Occipital lobe (tissue), 2 donors: ENCODE measurements around the gene TRAF3. TPM values are rescaled to one million over a fixed set of nuclear protein-coding genes. Genes with fewer than 3 reads are reported as not detected.

Source experiments
- DNase-seq: peaks from one replicate; lab custom pipeline; 2025; lab: John Stamatoyannopoulos, UW
- total RNA-seq: library from RNA; depleted of rRNA; stranded (reverse); fragments of >200 nt; gene quantifications from one replicate; pipeline ENCODE4 v1.2.3, GENCODE V29; 2014

Gene TRAF3
- total RNA-seq, 1 donor from 2014 or later: 20.1 TPM

DNA sequence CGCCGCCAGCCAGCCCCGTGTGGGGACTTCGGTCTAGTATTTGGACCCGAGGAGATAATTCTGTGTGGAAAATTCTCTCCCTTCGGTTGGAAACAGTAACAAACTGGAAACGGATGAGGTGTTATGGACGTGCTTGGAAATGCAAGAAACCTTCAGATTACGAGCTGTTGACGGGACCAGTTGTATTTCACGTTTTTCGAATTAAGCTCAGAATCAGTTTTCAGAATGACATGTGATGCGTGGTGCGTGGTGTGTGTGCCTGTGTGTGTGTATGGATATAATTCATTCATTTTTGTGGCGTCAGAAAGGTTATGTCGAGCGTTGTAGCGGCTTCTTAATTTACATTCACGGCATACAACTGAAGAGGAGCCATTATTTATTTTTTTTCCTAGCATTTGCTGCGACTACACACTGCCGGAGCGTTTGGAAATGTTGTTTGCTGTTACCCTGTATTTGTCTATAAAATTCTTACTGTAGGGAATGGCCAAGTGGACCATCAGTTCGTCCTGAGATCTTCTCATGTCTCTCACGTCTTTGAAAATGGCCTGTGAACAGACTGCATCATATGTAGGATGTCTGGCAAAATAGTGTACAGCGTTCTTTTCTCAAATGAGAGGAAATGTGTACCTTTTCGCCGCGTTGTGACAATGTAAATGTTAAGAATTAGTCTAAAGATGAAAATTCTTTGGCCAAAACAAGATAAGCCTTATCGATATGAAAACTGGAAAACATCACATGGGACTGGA, 1.3 kb downstream of the TRAF3 start:
- no peak for DNase-seq

- no peak for DNase-seq
These were observed 1.8 kb downstream of the TRAF3 start for GRCh38 chr14:102779084-102779462.

DNA sequence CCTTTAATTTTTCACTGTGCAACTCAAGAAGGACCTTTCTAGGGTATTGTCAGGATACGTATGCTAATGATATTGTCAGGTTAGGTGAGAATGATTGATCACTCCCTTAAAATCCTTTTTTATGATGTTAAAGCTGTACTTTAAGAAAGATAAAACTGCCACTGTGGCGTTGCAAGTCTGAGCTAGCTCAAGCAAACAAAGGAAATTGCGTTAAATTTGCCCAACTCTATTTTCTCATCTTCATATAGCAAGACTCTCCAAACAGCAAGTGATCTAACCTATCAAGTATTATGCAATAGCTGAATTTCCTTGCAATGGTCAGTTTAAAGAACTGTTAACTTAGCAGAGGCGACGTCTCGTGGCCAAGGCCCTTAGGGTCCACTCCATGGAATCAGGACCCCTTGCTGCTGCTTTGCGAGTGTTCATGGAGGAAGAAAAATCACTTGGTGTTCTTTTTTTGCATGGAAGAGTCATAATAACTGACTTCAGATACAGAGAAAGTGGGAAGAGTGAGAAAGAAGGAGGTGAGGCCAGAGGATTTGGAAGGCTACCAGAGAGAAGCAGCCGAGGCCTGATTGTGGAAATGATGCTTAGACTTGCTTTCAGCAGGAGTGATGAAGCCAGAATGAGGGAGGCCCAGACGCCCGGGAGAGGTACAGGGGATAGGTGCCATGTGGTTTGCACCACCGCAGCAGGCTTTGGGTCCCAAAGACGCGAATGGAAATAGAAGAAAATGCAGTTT, 2.5 kb downstream of the TRAF3 start:
- DNase-seq: no peak

- no peak for DNase-seq
These were observed 3.8 kb downstream of the TRAF3 start for GRCh38 chr14:102781063-102781462.

- DNase-seq: no peak
These were observed 5.7 kb downstream of the TRAF3 start for GRCh38 chr14:102782974-102783373.

DNA sequence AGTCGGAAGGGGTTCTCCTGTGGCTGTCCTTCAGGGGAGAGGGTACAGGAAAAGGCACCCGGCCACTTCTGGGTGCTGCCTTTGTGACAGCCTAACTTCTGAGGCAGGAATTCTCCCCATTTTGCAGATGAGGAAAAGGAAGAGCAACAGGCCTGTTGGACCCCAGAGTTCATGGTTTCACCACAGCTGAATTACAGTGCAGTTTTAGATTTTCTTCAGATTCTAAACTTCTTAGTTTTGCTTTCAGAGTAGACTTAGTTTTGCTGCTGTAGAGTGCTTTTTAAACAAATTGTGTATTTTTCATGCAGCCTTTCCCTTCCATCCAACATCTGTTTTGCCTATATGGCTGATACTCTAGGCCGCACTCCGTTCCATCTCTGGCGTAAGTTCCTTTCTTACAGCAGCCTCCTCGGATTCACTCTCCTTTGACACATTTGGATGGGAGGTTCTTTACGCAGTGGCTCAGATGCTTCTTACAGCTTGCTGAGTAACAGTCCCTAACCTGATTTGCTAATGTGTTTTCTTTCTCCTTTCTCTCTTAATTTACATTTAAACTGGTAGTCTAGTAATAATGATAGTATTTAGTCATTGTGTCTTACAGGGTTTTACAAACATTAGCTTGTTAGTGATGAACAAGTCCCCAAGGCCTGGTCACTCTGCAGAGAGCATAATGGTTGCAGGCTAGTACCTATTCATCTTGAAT, 7.8 kb downstream of the TRAF3 start:
- DNase-seq: no peak

GRCh38 chr14:102785595-102785963, 8.3 kb downstream of the TRAF3 start:
- DNase-seq: no peak

DNA sequence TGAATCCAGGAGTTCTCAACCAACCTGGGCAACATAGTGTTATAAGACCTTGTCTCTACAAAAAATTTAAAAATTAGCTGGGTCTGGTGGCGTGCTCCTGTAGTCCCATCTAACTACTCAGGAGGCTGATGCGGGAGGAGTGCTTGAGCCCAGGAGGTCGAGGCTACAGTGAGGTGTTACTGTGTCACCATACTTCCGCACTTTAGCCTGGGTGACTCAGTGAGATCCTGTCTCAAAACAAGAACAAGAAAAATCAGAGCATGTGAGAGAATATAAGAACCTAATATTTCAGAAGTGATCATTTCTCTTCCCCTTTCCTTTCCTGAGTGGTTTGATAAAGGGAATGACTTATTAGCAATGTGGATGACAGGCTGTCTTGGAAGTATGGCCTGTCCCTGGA, 9.5 kb downstream of the TRAF3 start:
- no peak for DNase-seq

GRCh38 chr14:102789349-102789748, 12.1 kb downstream of the TRAF3 start:
- no peak for DNase-seq

DNA sequence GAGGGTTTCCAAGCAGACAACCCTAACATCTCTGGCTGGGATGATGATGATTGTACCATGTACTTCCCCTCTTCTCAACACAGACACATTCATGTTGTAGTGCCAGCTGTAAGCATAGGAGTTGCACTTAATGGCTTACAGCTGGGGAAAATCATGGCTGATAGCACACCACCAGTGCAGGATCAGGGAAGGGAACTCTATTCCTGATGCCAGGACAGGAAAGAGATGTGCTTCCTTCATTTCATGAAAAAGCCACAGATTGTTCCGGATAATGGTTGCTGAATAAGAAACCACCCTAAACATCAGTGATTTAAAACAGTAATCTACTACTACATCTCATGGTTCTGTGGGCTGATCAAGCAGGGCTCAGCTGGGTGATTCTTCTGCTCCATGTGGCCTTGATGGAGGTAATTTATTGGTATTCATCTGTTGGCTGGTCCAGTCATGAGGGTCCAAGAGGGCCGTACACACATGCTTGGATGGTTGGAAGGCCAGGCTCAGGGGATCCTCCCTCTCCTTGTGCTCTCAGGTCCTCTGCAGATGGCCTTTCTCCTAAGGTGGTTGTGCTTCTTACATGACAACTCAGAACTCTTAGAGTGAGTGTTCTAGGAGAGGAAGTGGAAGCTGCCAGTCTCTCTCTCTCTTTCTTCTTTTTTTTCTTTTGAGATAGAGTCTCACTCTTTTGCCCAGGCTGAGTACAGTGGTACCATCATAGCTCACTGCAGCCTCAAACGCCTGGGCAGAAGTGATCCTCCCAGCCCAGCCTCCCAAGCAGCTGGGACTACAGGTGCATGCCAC, 16.5 kb downstream of the TRAF3 start:
- no peak for DNase-seq

- DNase-seq: no peak
These were observed 18.0 kb downstream of the TRAF3 start for GRCh38 chr14:102795060-102795925.

DNA sequence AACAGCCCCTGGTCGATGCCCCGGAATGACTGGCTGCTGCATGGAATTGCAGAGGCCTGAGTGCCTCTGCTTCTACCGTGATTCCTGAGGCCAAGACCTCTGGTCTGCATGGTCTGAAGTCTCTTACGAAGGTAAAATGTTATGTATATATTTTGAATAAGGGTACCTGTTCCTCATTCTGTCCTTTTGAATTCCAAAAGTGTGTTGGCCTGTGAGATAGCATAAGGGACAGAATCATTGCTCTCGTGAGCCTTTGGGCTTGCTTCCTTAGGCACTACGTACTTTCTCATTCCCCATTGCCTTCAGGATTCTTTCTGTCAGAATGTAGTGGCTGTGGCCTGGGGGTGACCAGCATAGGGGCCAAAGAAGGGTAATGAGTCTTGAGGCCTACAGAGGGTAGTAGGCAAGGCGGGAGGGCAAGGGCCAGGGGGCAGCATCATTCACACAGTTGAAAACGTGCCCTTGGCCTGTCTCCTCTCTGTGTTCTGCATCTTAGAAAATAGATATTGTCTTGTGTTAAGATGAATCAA, 19.5 kb downstream of the TRAF3 start:
- DNase-seq: no peak

GRCh38 chr14:102798926-102799325, 21.7 kb downstream of the TRAF3 start:
- no peak for DNase-seq

- DNase-seq: no peak
These were observed 22.7 kb downstream of the TRAF3 start for GRCh38 chr14:102799684-102800562.

- DNase-seq: no peak
These were observed 25.7 kb downstream of the TRAF3 start for GRCh38 chr14:102802834-102803523.

DNA sequence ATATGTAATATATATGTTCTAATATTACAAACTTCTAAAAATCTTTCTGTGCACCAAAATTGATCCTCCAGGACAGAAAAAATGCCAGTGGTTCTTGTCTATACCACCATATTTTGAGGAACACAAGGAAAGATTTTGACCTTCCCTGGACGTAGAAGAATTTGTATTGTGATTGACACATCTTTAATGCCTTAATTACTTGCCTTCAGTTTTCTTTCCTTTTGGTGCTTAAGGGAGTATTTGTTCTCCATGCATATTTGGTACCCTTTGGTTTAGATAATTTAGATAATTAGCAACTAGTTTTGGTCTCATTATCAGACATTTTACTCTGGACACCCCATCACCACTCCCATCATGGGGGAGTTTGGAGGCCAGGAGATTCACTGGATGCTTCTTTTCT, 27.6 kb downstream of the TRAF3 start:
- DNase-seq: no peak

DNA sequence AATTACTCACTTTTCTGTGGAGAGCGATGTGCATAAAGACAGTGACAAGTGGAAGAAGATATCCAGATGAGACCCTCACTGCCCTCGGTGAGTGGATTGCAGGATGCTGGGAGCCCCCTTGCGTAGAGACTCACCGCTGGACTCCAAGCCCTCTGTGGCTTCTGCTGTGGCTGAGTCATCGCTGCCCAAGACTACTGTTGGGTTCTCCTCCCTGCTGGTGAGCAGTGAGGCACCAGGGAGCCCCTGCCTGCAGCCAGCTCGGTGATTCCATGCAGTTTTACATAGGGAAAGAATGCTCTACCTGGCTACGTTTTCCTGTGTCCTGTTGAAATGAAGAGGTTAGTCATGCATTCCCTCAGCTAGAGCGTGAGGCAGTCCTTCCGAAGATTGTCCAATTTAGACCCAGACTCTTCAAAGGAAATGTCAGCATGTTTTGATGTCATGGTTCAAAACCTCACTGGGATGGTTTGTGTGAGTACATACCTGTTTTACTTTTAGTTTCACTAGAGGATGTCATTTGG, 28.2 kb downstream of the TRAF3 start:
- no peak for DNase-seq

- DNase-seq: no peak
These were observed 28.7 kb downstream of the TRAF3 start for GRCh38 chr14:102805941-102806340.

- no peak for DNase-seq
These were observed 29.2 kb downstream of the TRAF3 start for GRCh38 chr14:102806447-102806846.
